ENCODE data around the gene C10orf53.

Gene C10orf53

DNA sequence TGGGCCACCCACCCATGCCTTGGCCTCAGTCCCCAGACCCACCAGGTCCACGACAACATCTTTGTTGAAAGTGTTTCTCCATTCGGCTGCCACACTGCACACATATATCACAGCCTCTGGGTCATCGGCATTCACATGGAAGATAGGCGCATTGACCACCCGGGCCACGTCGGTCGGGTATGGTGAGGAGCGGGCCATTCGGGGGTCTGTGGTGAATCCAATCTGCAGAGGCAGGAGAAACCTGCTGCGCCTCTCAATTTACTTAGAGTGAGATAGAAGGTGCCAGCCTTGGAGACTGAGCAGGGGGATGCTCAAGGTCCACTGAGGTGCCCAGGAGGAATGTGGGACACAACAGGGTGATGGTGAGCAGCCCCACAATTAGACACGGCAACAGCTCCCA, 66.3 kb downstream of the C10orf53 start:
- no peak for DNase-seq (ENCODE audit: low spot score)
- in situ Hi-C loops (cut with MboI; ENCODE audit: low pct_unique_long_range_greater_than_20kb, low sequenced_read_pairs, unreplicated experiment) = no loop called here
- TF ChIP-seq, protein P1, sequence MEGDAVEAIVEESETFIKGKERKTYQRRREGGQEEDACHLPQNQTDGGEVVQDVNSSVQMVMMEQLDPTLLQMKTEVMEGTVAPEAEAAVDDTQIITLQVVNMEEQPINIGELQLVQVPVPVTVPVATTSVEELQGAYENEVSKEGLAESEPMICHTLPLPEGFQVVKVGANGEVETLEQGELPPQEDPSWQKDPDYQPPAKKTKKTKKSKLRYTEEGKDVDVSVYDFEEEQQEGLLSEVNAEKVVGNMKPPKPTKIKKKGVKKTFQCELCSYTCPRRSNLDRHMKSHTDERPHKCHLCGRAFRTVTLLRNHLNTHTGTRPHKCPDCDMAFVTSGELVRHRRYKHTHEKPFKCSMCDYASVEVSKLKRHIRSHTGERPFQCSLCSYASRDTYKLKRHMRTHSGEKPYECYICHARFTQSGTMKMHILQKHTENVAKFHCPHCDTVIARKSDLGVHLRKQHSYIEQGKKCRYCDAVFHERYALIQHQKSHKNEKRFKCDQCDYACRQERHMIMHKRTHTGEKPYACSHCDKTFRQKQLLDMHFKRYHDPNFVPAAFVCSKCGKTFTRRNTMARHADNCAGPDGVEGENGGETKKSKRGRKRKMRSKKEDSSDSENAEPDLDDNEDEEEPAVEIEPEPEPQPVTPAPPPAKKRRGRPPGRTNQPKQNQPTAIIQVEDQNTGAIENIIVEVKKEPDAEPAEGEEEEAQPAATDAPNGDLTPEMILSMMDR (IDR thresholded peaks at IDR 0.05; ENCODE audit: extremely low read depth, insufficient read depth, missing control alignments) = no peak

DNA sequence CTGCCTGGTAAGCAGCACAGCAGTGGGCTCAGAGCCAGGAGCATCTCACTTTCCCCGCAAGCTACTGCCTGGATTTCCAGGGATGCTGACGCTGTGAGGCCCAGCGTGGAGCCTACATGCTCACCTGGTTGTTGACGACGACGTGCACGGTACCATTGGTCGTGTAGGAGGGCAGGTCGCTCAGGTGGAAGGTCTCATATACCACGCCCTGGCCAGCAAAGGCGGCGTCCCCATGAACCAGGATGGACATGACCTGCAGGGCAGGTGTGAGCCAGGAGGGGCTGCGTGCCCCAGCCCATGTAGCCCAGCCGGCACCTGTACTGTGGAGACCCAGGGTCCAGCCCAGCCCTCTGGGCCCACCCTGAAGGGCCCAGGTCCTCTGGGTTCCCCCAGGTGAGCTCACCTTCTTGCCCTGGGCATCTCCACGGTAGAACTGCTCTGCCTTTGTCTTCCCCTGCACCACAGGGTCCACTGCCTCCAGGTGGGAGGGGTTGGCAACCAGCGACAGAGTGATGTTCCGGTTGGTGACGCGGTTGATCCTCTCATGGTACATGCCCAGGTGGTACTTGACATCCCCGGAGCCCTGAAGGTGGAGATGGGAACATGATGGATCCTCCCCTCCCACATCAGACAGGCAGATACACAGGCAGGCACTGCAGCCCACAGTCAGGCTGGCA, 67.3 kb downstream of the C10orf53 start:
- TF ChIP-seq, protein P1 (IDR thresholded peaks at IDR 0.05; ENCODE audit: extremely low read depth, insufficient read depth, missing control alignments) = no peak
- no peak for DNase-seq (ENCODE audit: low spot score)
- in situ Hi-C loops (cut with MboI; ENCODE audit: low pct_unique_long_range_greater_than_20kb, low sequenced_read_pairs, unreplicated experiment) = no loop called here
